ENCODE results near the gene CHRM4. TPM values are rescaled to one million over a fixed set of nuclear protein-coding genes. Genes with fewer than 3 reads are reported as not detected.

The CHRM4 gene
- total and polyA plus RNA-seq, 8 donors, result 0.08 to 0.66 (median 0.22) TPM; not detected in 1

GRCh38 chr11:46359953-46360352 is 31.6 kb downstream of the CHRM4 start:
- TF ChIP-seq CTCF (IDR thresholded peaks at IDR 0.05), result no peak
- Histone ChIP-seq H3K4me1 (peaks cover 6 to 41% (median 14%) of the 10 kb centered on the region in 3 donors), H3K27me3 (no peaks in the 10 kb centered on the region), H3K27ac (no peak overlapping the region), H3K9me3 (no peaks in the 10 kb centered on the region), H3K4me3 (no peak overlapping the region), H3K36me3 (no peaks in the 10 kb centered on the region)
- DNase-seq (no peak), FAIRE-seq (no peak), ATAC-seq (no peak)
- intact Hi-C loops (cut with DNase I), result no loop called here
- 77 to 80% methylated on average over 1 of the region's 1 CpG for WGBS, 2 donors

- intact Hi-C loops (cut with DNase I), result no loop called here
- Histone ChIP-seq H3K9me3 (no peaks in the 10 kb centered on the region), H3K27me3 (no peaks in the 10 kb centered on the region), H3K27ac (peak overlapping the region; percentile 53 to 68 (median 61)), H3K4me3 (peak overlapping the region in 1 of 4 donors; percentile 1), H3K4me1 (peaks cover 6 to 40% (median 14%) of the 10 kb centered on the region in 3 donors), H3K36me3 (no peaks in the 10 kb centered on the region)
- no peak for TF ChIP-seq CTCF (IDR thresholded peaks at IDR 0.05)
- 13 to 21% methylated on average over 11 of the region's 11 CpGs for WGBS, 2 donors
- DNase-seq (peak; percentile 76 to 93 (median 84)), ATAC-seq (peak; percentile 84 to 93 (median 92)), FAIRE-seq (no peak)
Measured at GRCh38 chr11:46357483-46357936, 34.1 kb downstream of the CHRM4 start.

- H3K27ac ChIP-seq, result peak overlapping the region; percentile 53 to 68 (median 61)
- DNase-seq, result no peak
- TF ChIP-seq CTCF (IDR thresholded peaks at IDR 0.05), result no peak
- intact Hi-C loops (cut with DNase I), result no loop called here
- peaks cover 6 to 35% (median 14%) of the 10 kb centered on the region in 3 donors for H3K4me1 ChIP-seq
- no peaks in the 10 kb centered on the region for H3K27me3 ChIP-seq
- H3K36me3 ChIP-seq, result no peaks in the 10 kb centered on the region
- FAIRE-seq, result no peak
- no peaks in the 10 kb centered on the region for H3K9me3 ChIP-seq
- peak overlapping the region in 1 of 4 donors; percentile 1 for H3K4me3 ChIP-seq
- WGBS, 2 donors, result 81 to 84% methylated on average over 7 of the region's 7 CpGs
- no peak for ATAC-seq
Measured at GRCh38 chr11:46356924-46357482, 34.6 kb downstream of the CHRM4 start.

- ATAC-seq (no peak), DNase-seq (no peak), FAIRE-seq (no peak)
- Histone ChIP-seq H3K4me3 (no peak overlapping the region), H3K27me3 (no peaks in the 10 kb centered on the region), H3K27ac (peak overlapping the region in 1 of 4 donors; percentile 12), H3K9me3 (no peaks in the 10 kb centered on the region), H3K4me1 (peaks cover 6 to 59% (median 40%) of the 10 kb centered on the region in 3 donors), H3K36me3 (no peaks in the 10 kb centered on the region)
- TF ChIP-seq CTCF (IDR thresholded peaks at IDR 0.05), result no peak
- intact Hi-C loops (cut with DNase I), result no loop called here
- 71 to 74% methylated on average over 9 of the region's 9 CpGs for WGBS, 2 donors
Measured at GRCh38 chr11:46353698-46354097, 37.9 kb downstream of the CHRM4 start.
